ENCODE measurements around the gene POLE4. TPM values are rescaled to one million over a fixed set of nuclear protein-coding genes. Genes with fewer than 3 reads are reported as not detected.

POLE4 gene
- total and polyA plus RNA-seq, 9 of the 15 experiments (the other 6 are each of a cell fraction or from before 2014, with no cell fraction given): 25.7 to 73.7 (median 57.3) TPM

DNA sequence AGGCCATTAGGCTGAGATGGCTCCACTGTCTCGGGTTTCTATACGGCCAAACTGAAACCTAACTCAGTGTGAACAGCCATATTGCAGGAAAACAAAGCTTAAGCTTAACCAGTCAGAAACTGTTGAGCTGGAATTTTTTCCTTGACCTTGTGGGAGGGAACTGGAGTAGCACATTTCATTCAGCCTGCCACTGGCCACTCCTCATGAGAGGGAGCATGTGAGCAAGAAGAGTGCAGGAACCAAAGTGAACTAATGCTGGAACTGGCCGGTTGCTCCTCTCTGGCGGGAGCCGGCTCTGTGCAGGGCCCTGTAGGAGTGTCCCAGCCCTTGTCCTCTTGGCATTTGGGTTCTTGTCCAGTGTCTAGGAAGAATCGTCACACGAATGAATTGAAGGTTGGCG lies 5.9 kb upstream of the POLE4 start:
- Histone ChIP-seq H2AFZ (ENCODE audit: low read depth, low read length) (no peak overlapping the region), H4K20me1 (replicated peaks; ENCODE audit: control insufficient read depth, insufficient read depth, low read length) (no peaks in the 10 kb centered on the region), H3K4me1 (replicated peaks in 1 of 2; ENCODE audit: control insufficient read depth in 2 of 2, insufficient read depth in 2 of 2, low read length in 2 of 2) (no peaks in the 10 kb centered on the region; a peak in 2 of 5 replicates), H3K9me1 (ENCODE audit: control insufficient read depth, insufficient read depth, low read length) (no peaks in the 10 kb centered on the region), H3K27me3 (ENCODE audit: control insufficient read depth in 2 of 2, insufficient read depth in 2 of 2, low read length in 2 of 2) (no peaks in the 10 kb centered on the region), H3K9me3 (replicated peaks; ENCODE audit: control insufficient read depth, insufficient read depth, low read depth, low read length) (peaks cover 5% of the 10 kb centered on the region; the same call in 1 of the 2 replicates), H3K4me2 (ENCODE audit: insufficient read depth, low read length) (no peak overlapping the region), H3K4me3 (no peak overlapping the region), H3K36me3 (ENCODE audit: control insufficient read depth, insufficient read depth, low read length) (peaks cover 8% of the 10 kb centered on the region; the same call in 1 of the 3 replicates), H3K9ac (ENCODE audit: insufficient read depth in 1 of 2, low read depth in 2 of 2, low read length in 2 of 2) (no peak overlapping the region), H3K27ac (ENCODE audit: extremely low read depth, low read depth, low read length) (no peak overlapping the region), H3K79me2 (ENCODE audit: control insufficient read depth, insufficient read depth, low read length) (no peaks in the 10 kb centered on the region; the same call in 2 of the 3 replicates)
- peak; percentile 46; the same call in 2 of the 3 replicates for ATAC-seq
- ChIA-PET POLR2A (interaction anchor here (1.2 kb wide), 1 partner anchor 17 kb away, joined by 4 read pairs; no protein-coding TSS in a partner anchor), CTCF (ENCODE audit: low intra/inter-chr PET ratio) (no interaction called here)
- no peak for DNase-seq (ENCODE audit: extremely low read depth in 1 of 4, low spot score in 3 of 4)
- WGBS (ENCODE audit: insufficient coverage, low coverage, missing lambda C conversion rate): 88% methylated on average over 8 of the region's 8 CpGs
- no peak for TF ChIP-seq ZBTB34 (CRISPR knock-in tag; IDR thresholded peaks at IDR 0.05)
- TF ChIP-seq ETV1 (tag; conservative IDR thresholded peaks at IDR 0.05; ENCODE audit: low read depth): no peak
- TF ChIP-seq ZNF239 (CRISPR knock-in tag; IDR thresholded peaks at IDR 0.05): no peak
- no peak for FAIRE-seq
- in situ Hi-C loops (cut with MboI) (no loop called here), intact Hi-C loops (cut with micrococcal nuclease) (no loop called here)
- BruUV-seq (replicated peaks): no TSS peak

Measured in K562 (cell line).